Stimulated activated naive CD8-positive, alpha-beta T cell treated with anti-CD3 and anti-CD28 coated beads, Interleukin-15, Interleukin-2, amounts not matched to agents 100 ng/mL and 50 ng/mL, for 24 hours (primary cell): Measurements from ENCODE around the gene TMEM212.

Source experiments
- H3K27ac Mint-ChIP-seq: one replicate; pipeline ENCODE4 v1.8.0; 2021; ENCODE audit warnings: mild to moderate bottlenecking, mixed read lengths
- H3K27me3 Mint-ChIP-seq: one replicate; pipeline ENCODE4 v1.8.0; 2021; ENCODE audit warnings: mixed read lengths
- H3K36me3 Mint-ChIP-seq: one replicate; pipeline ENCODE4 v1.8.0; 2021; ENCODE audit warnings: low read depth, mixed read lengths
- H3K4me1 Mint-ChIP-seq: one replicate; pipeline ENCODE4 v1.8.0; 2021; ENCODE audit warnings: low read depth, mixed read lengths
- H3K4me3 Mint-ChIP-seq: one replicate; pipeline ENCODE4 v1.8.0; 2021; ENCODE audit warnings: mild to moderate bottlenecking, mixed read lengths
- H3K9me3 Mint-ChIP-seq: one replicate; pipeline ENCODE4 v1.8.0; 2021; ENCODE audit warnings: mixed read lengths

The TMEM212 gene

DNA sequence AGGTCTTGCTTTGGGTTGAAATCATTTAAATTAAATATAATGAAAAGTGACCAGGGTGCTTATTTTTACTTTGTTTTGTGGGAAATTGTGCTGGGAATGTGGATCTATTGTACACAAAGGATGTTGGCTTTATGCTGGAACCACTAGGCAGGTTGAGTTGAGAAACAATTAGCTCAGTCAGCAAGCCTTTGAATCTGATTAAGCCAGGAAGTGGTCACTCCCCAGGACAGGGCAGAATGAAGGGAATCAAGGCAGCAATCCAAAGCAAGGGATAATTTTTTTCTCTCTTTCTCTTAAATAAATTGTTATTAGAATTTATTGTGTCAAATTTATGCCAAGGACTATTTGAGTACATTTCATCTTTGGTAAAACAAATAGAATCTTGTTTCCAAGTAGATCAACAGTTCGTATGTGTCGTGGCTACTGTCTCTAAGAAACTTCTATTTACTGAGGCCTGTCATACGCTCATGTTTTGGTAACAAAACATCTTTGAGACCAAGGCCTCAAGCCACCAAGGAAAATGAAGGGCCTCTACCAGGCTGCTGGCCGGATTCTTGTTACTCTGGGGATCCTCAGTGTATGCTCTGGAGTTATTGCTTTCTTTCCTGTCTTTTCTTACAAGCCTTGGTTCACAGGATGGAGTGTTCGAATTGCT is at the start of gene TMEM212:
TSS of gene TMEM212 (plus strand) at position 486 of the 655 bp plus-strand sequence. CDS start at position 521, 35 bp downstream.
- Mint-ChIP-seq H3K27ac (no peak within 1 kb of the TSS), H3K4me1 (peaks cover 27% of the 10 kb centered on the region), H3K36me3 (no peaks in the 10 kb centered on the region), H3K9me3 (no peaks in the 10 kb centered on the region), H3K27me3 (peaks cover 13% of the 10 kb centered on the region), H3K4me3 (no peak within 1 kb of the TSS)

DNA sequence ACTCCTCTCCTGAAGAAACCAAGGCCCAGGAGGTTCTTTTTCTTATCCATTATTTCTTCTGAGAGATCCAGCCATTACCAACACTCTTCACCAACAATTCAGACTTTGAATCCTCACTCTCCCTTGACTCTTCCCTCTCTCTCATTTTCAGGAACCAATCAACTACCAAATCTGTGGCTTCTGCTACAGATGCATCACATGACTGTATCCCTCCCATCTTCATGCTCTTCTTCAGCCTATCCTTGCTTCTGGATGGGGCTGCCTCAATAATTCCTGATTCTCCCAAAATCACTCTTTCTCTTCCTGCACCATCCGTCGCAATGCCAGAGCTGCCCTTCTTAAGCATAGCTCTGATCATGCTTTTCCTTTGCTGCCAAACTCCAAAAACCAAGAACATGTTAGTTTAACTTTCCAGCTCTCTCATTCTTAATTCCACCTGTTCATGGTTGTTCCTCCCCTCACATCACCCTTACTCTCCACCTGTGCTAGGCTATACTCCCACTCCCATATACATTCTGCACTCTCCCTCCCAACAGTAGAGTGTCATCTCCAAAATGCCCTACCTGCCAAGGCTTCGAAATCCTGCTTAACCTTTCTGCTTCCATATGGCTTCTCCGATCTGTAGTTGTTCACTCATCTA is 46.4 kb upstream of the TMEM212 start:
- no peaks in the 10 kb centered on the region for H3K36me3 Mint-ChIP-seq
- peaks cover 3% of the 10 kb centered on the region for H3K27me3 Mint-ChIP-seq
- H3K4me1 Mint-ChIP-seq, result no peaks in the 10 kb centered on the region
- no peak overlapping the region for H3K27ac Mint-ChIP-seq
- no peak overlapping the region for H3K4me3 Mint-ChIP-seq
- H3K9me3 Mint-ChIP-seq, result no peaks in the 10 kb centered on the region

DNA sequence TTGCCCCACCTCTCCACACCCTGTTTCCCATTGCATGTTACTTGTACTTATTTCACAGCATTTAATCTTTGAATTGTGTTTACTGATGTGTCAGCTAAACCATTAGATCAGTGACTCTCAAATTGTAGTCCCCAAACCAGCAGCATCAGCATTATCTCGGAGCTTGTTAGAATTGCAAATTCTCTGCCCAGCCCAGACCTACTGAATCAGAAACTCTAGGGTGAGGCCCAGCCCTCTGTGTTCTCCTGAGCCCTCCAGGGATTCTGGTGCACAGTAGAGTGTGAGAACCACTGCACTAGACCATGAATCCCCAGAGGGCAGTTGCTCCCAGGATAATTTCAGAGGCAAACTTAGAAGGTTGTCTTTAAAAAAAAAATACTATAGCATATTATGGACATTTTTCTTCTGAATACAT is 45.9 kb upstream of the TMEM212 start:
- Mint-ChIP-seq H3K27ac (no peak overlapping the region), H3K36me3 (no peaks in the 10 kb centered on the region), H3K4me1 (no peaks in the 10 kb centered on the region), H3K4me3 (no peak overlapping the region), H3K9me3 (no peaks in the 10 kb centered on the region), H3K27me3 (peaks cover 5% of the 10 kb centered on the region)

DNA sequence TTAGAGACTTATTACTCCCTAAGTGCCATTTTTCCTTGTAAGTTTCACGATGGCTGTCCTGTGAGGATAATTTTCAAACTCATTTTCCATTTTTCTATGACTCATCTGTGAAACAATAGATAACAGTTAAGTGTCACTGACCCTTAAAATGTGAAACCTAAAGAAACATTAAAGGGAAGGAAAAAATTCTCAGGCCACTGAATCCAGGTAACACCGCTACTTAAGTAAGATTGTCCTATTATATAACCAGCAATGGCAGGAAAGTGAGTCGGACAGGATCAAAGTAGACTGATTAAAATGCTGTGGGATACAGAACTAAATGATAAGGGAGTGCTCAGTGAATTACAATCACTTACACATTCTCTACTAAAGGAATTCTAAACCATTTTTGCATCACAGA is 45.3 kb upstream of the TMEM212 start:
- H3K4me1 Mint-ChIP-seq, result no peaks in the 10 kb centered on the region
- no peaks in the 10 kb centered on the region for H3K36me3 Mint-ChIP-seq
- H3K27me3 Mint-ChIP-seq, result peaks cover 5% of the 10 kb centered on the region
- H3K27ac Mint-ChIP-seq, result no peak overlapping the region
- H3K9me3 Mint-ChIP-seq, result no peaks in the 10 kb centered on the region
- no peak overlapping the region for H3K4me3 Mint-ChIP-seq

DNA sequence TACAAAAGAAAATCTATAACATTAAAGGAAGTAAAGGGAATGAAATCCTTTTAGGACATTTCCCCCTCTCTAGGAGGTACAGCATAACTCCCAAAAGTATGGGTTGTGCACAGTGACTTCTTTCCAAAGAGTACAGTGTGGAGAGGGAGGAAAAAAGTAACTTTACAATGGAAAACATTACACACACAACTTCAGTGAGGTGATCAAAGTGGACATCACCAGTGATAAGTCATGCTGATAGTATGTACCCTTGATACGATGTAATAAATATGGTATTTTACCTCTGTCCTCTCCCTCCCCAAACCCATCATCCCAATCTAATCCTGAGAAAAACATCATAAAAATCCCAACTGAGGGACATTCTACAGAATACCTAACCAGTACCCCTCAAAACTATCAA is 43.6 kb upstream of the TMEM212 start:
- no peaks in the 10 kb centered on the region for H3K9me3 Mint-ChIP-seq
- H3K4me3 Mint-ChIP-seq, result no peak overlapping the region
- H3K36me3 Mint-ChIP-seq, result no peaks in the 10 kb centered on the region
- H3K27me3 Mint-ChIP-seq, result peaks cover 5% of the 10 kb centered on the region
- no peaks in the 10 kb centered on the region for H3K4me1 Mint-ChIP-seq
- no peak overlapping the region for H3K27ac Mint-ChIP-seq

DNA sequence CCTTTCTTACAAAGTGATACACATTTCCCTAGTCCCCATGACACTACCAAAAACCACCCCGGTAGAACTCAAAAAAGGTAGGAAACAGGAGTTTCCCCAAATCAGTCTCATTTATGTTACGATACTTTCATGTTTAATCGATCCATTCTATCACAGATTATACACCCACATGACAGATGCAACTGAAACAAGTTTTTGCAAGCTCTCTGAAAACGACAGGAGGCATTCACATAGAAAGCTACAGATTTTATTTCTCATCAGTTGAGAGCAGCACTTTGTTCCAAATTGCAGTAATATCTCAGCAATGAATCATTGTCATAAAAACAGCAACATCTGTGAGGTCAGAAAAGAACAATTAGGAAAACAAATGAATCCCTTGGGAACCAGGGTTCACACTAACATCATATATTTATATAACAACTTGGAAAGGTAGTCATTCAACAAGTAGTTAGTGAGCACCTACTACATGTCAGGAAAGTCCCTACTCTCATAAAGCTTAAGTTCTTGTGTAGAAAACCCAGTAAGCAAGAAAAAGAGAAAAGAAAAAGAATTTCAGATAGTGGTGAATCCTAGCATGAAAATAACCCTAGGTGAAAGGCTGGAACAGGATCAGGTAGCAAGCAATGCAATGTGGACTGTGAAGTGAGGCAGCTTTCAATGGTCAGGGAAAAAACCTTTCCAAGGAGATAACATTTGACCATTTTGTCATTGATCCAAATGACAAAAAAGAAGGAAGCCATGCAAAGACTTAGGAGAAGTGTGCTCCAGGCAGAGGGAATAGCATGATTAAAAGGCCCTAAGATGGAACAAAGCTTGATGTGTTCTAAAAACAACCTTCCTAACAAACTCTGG is 41.2 kb upstream of the TMEM212 start:
- H3K9me3 Mint-ChIP-seq, result no peaks in the 10 kb centered on the region
- H3K4me3 Mint-ChIP-seq, result no peak overlapping the region
- peak overlapping the region; percentile 5 for H3K27ac Mint-ChIP-seq
- no peaks in the 10 kb centered on the region for H3K4me1 Mint-ChIP-seq
- no peaks in the 10 kb centered on the region for H3K36me3 Mint-ChIP-seq
- peaks cover 8% of the 10 kb centered on the region for H3K27me3 Mint-ChIP-seq

DNA sequence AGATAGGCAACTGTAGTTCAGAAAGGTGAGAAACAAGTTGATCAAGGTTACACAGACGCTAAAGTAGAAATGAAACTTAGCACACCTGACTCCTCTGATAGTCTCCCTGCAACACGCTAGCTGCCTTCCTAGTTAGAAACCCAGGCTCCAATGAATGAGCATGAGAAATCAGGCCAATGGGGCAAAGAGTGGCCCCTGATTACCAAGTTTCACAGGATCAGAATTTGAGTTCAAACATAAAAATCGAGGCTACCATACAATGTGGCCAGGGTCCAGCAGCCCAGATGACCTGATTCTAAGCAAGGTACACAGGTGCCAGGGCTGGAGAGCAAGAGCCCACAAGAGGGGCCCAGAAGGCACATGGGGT is 40.6 kb upstream of the TMEM212 start:
- Mint-ChIP-seq H3K27me3 (peaks cover 14% of the 10 kb centered on the region), H3K36me3 (no peaks in the 10 kb centered on the region), H3K9me3 (no peaks in the 10 kb centered on the region), H3K4me1 (no peaks in the 10 kb centered on the region), H3K4me3 (no peak overlapping the region), H3K27ac (no peak overlapping the region)

DNA sequence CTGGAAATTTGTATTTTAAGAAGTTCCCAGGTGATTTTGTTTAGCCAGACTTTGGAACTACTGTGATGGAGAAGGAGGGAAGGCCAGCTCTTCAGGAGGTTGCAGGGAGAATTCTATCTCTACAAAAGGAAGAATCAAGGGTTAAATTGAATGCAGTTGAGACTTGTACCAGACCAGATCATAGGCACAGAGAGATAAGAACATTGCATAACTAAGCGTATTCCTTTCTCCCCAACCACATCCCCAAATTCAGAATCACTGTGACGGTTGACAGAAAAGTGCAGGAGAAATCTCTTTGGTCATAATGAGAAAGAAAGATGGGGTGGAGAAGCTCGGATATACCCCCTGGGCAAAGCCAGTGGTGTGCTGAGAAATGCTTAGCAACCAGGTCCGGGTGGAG is 40.1 kb upstream of the TMEM212 start:
- H3K27ac Mint-ChIP-seq, result no peak overlapping the region
- H3K36me3 Mint-ChIP-seq, result no peaks in the 10 kb centered on the region
- H3K27me3 Mint-ChIP-seq, result peaks cover 18% of the 10 kb centered on the region
- H3K4me1 Mint-ChIP-seq, result peaks cover 3% of the 10 kb centered on the region
- H3K9me3 Mint-ChIP-seq, result no peaks in the 10 kb centered on the region
- H3K4me3 Mint-ChIP-seq, result no peak overlapping the region

DNA sequence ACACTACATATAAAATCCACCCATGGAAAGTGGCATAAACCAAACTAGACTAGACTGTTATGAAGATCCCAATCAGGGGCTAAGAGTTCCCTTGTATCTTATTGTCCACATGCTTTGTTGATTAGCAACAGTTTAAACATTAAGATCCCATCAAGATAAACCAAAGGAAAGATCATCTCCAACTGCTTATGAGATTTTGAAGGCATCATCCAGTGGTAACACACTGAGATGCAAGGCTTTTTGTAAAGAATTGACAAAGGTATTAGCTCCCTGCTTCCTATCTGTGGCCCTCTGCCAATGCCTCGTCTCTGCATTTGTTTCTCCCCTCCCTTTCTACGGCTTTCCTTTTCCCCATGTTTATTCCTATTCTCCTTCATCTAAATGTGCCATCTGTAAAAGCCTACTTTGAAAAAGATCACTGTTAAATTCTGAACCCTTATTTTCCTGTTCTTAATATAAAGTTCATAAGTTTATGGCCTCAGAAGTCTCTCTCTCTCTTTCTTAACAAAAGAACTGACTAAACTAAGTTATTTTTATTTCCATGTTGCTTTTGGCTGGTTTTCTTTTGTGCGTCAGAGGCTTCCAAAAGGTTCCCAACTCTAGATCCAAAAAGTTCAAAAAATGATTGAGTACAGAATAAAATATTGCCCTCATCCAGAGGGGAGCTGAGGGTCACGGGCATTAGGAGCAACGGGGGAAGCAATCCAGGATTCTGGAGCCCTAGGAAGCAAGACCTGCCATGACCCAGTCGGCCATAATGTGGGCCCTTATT is 38.3 kb upstream of the TMEM212 start:
- Mint-ChIP-seq H3K27ac (no peak overlapping the region), H3K4me1 (peaks cover 11% of the 10 kb centered on the region), H3K9me3 (no peaks in the 10 kb centered on the region), H3K4me3 (no peak overlapping the region), H3K27me3 (peaks cover 28% of the 10 kb centered on the region), H3K36me3 (no peaks in the 10 kb centered on the region)

DNA sequence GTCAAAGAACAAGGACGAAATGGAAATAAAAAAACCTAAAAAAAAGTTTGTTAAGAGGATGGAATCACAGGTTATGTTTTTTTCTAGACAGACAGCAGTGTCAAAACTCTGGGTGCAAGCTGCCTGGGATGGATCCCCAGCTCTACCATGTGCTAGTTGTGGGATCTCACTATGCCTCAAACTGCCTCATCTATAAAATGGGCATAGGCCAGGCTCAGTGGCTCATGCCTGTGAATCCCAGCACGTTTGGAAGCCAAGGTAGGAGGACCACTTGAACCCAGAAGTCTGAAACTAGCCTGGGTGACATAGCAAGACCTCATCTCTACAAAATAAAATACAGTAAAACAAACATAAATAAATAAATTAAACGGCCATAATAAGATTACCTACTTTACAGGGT is 37.5 kb upstream of the TMEM212 start:
- Mint-ChIP-seq H3K4me1 (peaks cover 14% of the 10 kb centered on the region), H3K9me3 (no peaks in the 10 kb centered on the region), H3K4me3 (no peak overlapping the region)

DNA sequence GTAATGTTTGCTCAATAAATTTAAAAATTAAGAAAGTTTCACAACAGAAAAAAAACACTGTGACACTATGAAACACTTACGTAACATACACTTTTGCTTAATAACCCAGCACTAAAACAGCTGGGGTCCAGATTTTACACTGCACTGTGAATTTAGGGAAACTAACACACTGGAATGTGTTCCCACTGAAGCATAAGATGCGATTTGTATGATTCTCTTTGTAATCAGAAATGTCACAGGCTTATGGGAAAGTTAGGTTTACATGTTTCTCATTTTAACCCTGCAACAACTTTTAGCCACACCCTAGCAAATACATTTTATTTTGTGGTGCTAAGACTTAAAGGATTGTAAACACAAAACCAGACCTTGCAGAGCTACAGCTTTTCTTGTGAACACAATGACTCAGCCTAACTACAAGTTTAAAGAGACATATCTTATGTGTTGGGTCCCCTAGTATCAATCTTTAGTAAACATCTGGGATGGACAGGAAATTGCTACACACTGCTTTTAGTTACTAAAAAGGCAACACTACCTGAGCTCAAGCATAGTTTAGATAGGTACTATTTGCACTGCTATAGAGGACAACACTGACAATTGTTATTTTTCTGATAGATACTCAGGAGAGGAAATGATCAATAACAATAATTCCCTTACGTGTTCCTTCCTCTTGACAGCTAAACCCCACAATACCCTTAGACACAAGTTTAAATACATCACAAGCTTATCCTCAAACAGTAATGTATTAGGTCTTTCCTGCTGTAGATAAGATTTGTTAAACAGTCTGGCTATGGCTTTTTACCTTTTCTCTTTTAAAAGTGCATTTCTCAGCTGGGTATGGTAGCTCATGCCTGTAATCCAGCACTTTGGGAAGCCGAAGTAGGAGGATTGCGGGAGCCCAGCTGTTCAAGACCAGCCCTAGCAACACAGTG is 36.7 kb upstream of the TMEM212 start:
- Mint-ChIP-seq H3K4me3 (no peak overlapping the region), H3K27ac (no peak overlapping the region), H3K36me3 (no peaks in the 10 kb centered on the region), H3K27me3 (peaks cover 41% of the 10 kb centered on the region), H3K4me1 (peaks cover 14% of the 10 kb centered on the region), H3K9me3 (no peaks in the 10 kb centered on the region)

More for the DNA sequence above, 37.5 kb upstream of the TMEM212 start:
- H3K27ac Mint-ChIP-seq, result no peak overlapping the region
- no peaks in the 10 kb centered on the region for H3K36me3 Mint-ChIP-seq
- peaks cover 33% of the 10 kb centered on the region for H3K27me3 Mint-ChIP-seq

DNA sequence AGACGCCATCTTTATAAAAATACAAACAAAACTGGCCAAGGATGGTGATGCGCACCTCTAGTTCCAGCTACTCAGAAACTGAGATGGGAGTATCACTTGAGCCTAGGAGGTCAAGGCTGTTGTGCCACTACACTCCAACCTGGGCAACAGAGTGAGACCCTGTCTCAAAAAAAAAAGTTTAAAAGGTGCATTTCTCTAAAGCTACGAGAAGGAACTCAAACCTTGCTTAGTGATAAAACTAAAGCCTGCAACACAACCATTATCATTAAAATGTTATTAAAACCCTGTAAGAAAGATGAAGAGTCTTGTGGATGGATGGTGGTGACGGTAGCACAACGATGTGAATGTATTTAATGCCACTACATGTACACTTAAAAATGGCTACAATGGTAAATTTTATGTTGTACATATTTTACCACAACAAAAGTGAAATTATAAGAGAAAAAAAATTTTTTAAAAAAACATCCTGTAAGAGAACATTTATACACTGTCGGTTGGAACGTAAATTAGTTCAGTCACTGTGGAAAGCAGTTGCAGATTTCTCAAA is 35.9 kb upstream of the TMEM212 start:
- Mint-ChIP-seq H3K4me1 (peaks cover 14% of the 10 kb centered on the region), H3K9me3 (no peaks in the 10 kb centered on the region), H3K4me3 (no peak overlapping the region), H3K36me3 (no peaks in the 10 kb centered on the region), H3K27me3 (peaks cover 41% of the 10 kb centered on the region), H3K27ac (no peak overlapping the region)

DNA sequence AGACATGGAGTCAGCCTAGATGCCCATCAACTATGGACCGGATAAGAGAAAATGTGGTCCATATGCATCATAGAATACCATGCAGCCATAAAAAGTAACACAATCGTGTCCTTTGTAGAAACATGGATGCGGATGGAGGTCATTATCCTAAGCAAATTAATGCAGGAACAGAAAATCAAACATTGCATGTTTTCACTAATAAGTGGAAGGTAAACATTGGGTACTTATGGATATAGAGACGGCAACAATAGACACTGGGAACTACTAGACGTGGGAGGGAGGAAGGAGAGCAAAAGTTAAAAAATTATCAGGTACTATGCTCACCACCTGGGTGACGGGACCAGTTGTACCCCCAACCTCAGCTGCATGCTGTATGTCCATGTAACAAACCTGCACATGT is 35.3 kb upstream of the TMEM212 start:
- Mint-ChIP-seq H3K4me1 (peaks cover 14% of the 10 kb centered on the region), H3K4me3 (no peak overlapping the region), H3K27ac (no peak overlapping the region), H3K36me3 (no peaks in the 10 kb centered on the region), H3K27me3 (peaks cover 45% of the 10 kb centered on the region), H3K9me3 (no peaks in the 10 kb centered on the region)

DNA sequence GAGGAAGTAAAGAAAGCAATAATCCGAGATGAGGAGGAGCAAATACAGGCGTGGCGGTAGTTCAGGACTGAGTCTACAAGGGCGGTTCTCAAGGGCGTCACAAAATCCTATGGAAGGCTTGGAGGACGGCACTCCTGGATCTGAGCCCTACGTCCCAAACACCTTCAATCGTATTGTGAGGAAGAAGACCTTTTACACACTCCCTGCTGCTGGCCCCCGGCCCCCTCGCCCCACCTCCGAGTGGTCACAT is 33.6 kb upstream of the TMEM212 start:
- Mint-ChIP-seq H3K36me3 (no peaks in the 10 kb centered on the region), H3K27me3 (peaks cover 51% of the 10 kb centered on the region), H3K4me3 (peak overlapping the region; percentile 81), H3K4me1 (peaks cover 29% of the 10 kb centered on the region), H3K9me3 (no peaks in the 10 kb centered on the region), H3K27ac (peak overlapping the region; percentile 36)
